GM12892 (cell line): ENCODE measurements around the gene B3GALT4.

Experiments used
- POLR2A ChIP-seq: IDR thresholded peaks from 2 replicates; pipeline ENCODE4 v1.6.1; 2011; ENCODE audit warnings: low read depth, low read length, control low read depth
- POLR2AphosphoS5 ChIP-seq: IDR thresholded peaks from 2 replicates; pipeline ENCODE4 v1.6.1; 2011; ENCODE audit warnings: low read depth, low read length, control low read depth
- TAF1 ChIP-seq: IDR thresholded peaks from 2 replicates; pipeline ENCODE4 v1.6.1; 2011; ENCODE audit warnings: low read depth, mild to moderate bottlenecking, control low read depth, low read length, borderline replicate concordance

GRCh38 chr6:33278810-33279209, 1.9 kb downstream of the B3GALT4 start:
- no peak for TF ChIP-seq POLR2AphosphoS5
- TF ChIP-seq POLR2A = no peak
- no peak for TF ChIP-seq TAF1
